ENCODE results near the gene ATP11C.
"Not testable (repeated sequence)": the region's sequence is repeated elsewhere in the genome, so short reads cannot be mapped to it uniquely, and the experiment has no call there.

Gene ATP11C

GRCh38 chrX:139877710-139878414, 55.0 kb downstream of the ATP11C start:
- peak; percentile 82 for FAIRE-seq
- no peak for TF ChIP-seq POLR2AphosphoS5 (IDR thresholded peaks at IDR 0.05; ENCODE audit: low read depth, low read length)
- no peak for TF ChIP-seq TAF1 (IDR thresholded peaks at IDR 0.05; ENCODE audit: low read depth, low read length)
- TF ChIP-seq SPI1 (IDR thresholded peaks at IDR 0.05; ENCODE audit: low read depth, low read length): no peak
- TF ChIP-seq PAX5 (IDR thresholded peaks at IDR 0.05; ENCODE audit: insufficient read depth, low read length, severe bottlenecking): no peak
- no peak for TF ChIP-seq POU2F2 (IDR thresholded peaks at IDR 0.05; ENCODE audit: low read depth, low read length)
- no peak for TF ChIP-seq POLR2A (IDR thresholded peaks at IDR 0.05; ENCODE audit: low read depth, low read length)
- DNase-seq (ENCODE audit: insufficient read length, low spot score): no peak

GRCh38 chrX:139875841-139876240, 57.0 kb downstream of the ATP11C start:
- TF ChIP-seq POLR2AphosphoS5 (IDR thresholded peaks at IDR 0.05; ENCODE audit: low read depth, low read length): no peak
- no peak for TF ChIP-seq TAF1 (IDR thresholded peaks at IDR 0.05; ENCODE audit: low read depth, low read length)
- no peak for TF ChIP-seq PAX5 (IDR thresholded peaks at IDR 0.05; ENCODE audit: insufficient read depth, low read length, severe bottlenecking)
- no peak for TF ChIP-seq POU2F2 (IDR thresholded peaks at IDR 0.05; ENCODE audit: low read depth, low read length)
- no peak for TF ChIP-seq SPI1 (IDR thresholded peaks at IDR 0.05; ENCODE audit: low read depth, low read length)
- TF ChIP-seq POLR2A (IDR thresholded peaks at IDR 0.05; ENCODE audit: low read depth, low read length): no peak
- FAIRE-seq (no peak), DNase-seq (ENCODE audit: insufficient read length, low spot score) (no peak)

GRCh38 chrX:139869796-139870195, 63.1 kb downstream of the ATP11C start:
- FAIRE-seq (no peak), DNase-seq (ENCODE audit: insufficient read length, low spot score) (no peak)
- no peak for TF ChIP-seq POU2F2 (IDR thresholded peaks at IDR 0.05; ENCODE audit: low read depth, low read length)
- no peak for TF ChIP-seq POLR2AphosphoS5 (IDR thresholded peaks at IDR 0.05; ENCODE audit: low read depth, low read length)
- no peak for TF ChIP-seq POLR2A (IDR thresholded peaks at IDR 0.05; ENCODE audit: low read depth, low read length)

GRCh38 chrX:139864640-139865039, 68.2 kb downstream of the ATP11C start:
- TF ChIP-seq SPI1 (IDR thresholded peaks at IDR 0.05; ENCODE audit: low read depth, low read length) (no peak), PAX5 (IDR thresholded peaks at IDR 0.05; ENCODE audit: insufficient read depth, low read length, severe bottlenecking) (no peak), POU2F2 (IDR thresholded peaks at IDR 0.05; ENCODE audit: low read depth, low read length) (no peak), POLR2AphosphoS5 (IDR thresholded peaks at IDR 0.05; ENCODE audit: low read depth, low read length) (no peak), TAF1 (IDR thresholded peaks at IDR 0.05; ENCODE audit: low read depth, low read length) (no peak), POLR2A (IDR thresholded peaks at IDR 0.05; ENCODE audit: low read depth, low read length) (no peak)
- DNase-seq (ENCODE audit: insufficient read length, low spot score): no peak
- no peak for FAIRE-seq

GRCh38 chrX:139862208-139862607, 70.6 kb downstream of the ATP11C start:
- DNase-seq (ENCODE audit: insufficient read length, low spot score) (no peak), FAIRE-seq (peak; percentile 76)
- no peak for TF ChIP-seq TAF1 (IDR thresholded peaks at IDR 0.05; ENCODE audit: low read depth, low read length)
- no peak for TF ChIP-seq POLR2AphosphoS5 (IDR thresholded peaks at IDR 0.05; ENCODE audit: low read depth, low read length)
- TF ChIP-seq SPI1 (IDR thresholded peaks at IDR 0.05; ENCODE audit: low read depth, low read length): no peak
- TF ChIP-seq PAX5 (IDR thresholded peaks at IDR 0.05; ENCODE audit: insufficient read depth, low read length, severe bottlenecking): no peak
- TF ChIP-seq POU2F2 (IDR thresholded peaks at IDR 0.05; ENCODE audit: low read depth, low read length): no peak
- TF ChIP-seq POLR2A (IDR thresholded peaks at IDR 0.05; ENCODE audit: low read depth, low read length): no peak

- DNase-seq (ENCODE audit: insufficient read length, low spot score); FAIRE-seq: not testable (repeated sequence)
Observed at GRCh38 chrX:139856826-139857225, 76.0 kb downstream of the ATP11C start.

GRCh38 chrX:139851730-139852129, 81.1 kb downstream of the ATP11C start:
- FAIRE-seq (no peak), DNase-seq (ENCODE audit: insufficient read length, low spot score) (no peak)
- TF ChIP-seq POU2F2 (IDR thresholded peaks at IDR 0.05; ENCODE audit: low read depth, low read length): no peak
- no peak for TF ChIP-seq POLR2AphosphoS5 (IDR thresholded peaks at IDR 0.05; ENCODE audit: low read depth, low read length)
- TF ChIP-seq SPI1 (IDR thresholded peaks at IDR 0.05; ENCODE audit: low read depth, low read length): no peak
- TF ChIP-seq PAX5 (IDR thresholded peaks at IDR 0.05; ENCODE audit: insufficient read depth, low read length, severe bottlenecking): no peak
- TF ChIP-seq TAF1 (IDR thresholded peaks at IDR 0.05; ENCODE audit: low read depth, low read length): no peak
- TF ChIP-seq POLR2A (IDR thresholded peaks at IDR 0.05; ENCODE audit: low read depth, low read length): no peak

- no peak for FAIRE-seq
- TF ChIP-seq SPI1 (IDR thresholded peaks at IDR 0.05; ENCODE audit: low read depth, low read length): no peak
- no peak for TF ChIP-seq TAF1 (IDR thresholded peaks at IDR 0.05; ENCODE audit: low read depth, low read length)
- no peak for TF ChIP-seq POLR2AphosphoS5 (IDR thresholded peaks at IDR 0.05; ENCODE audit: low read depth, low read length)
- no peak for TF ChIP-seq PAX5 (IDR thresholded peaks at IDR 0.05; ENCODE audit: insufficient read depth, low read length, severe bottlenecking)
- TF ChIP-seq POLR2A (IDR thresholded peaks at IDR 0.05; ENCODE audit: low read depth, low read length): no peak
- TF ChIP-seq POU2F2 (IDR thresholded peaks at IDR 0.05; ENCODE audit: low read depth, low read length): no peak
- no peak for DNase-seq (ENCODE audit: insufficient read length, low spot score)
Observed at GRCh38 chrX:139850968-139851367, 81.9 kb downstream of the ATP11C start.

- TF ChIP-seq POLR2A (IDR thresholded peaks at IDR 0.05; ENCODE audit: low read depth, low read length): no peak
- no peak for TF ChIP-seq POU2F2 (IDR thresholded peaks at IDR 0.05; ENCODE audit: low read depth, low read length)
- no peak for TF ChIP-seq PAX5 (IDR thresholded peaks at IDR 0.05; ENCODE audit: insufficient read depth, low read length, severe bottlenecking)
- no peak for TF ChIP-seq SPI1 (IDR thresholded peaks at IDR 0.05; ENCODE audit: low read depth, low read length)
- TF ChIP-seq TAF1 (IDR thresholded peaks at IDR 0.05; ENCODE audit: low read depth, low read length): no peak
- no peak for TF ChIP-seq POLR2AphosphoS5 (IDR thresholded peaks at IDR 0.05; ENCODE audit: low read depth, low read length)
- no peak for DNase-seq (ENCODE audit: insufficient read length, low spot score)
- no peak for FAIRE-seq
Observed at GRCh38 chrX:139844884-139845283, 88.0 kb downstream of the ATP11C start.

GRCh38 chrX:139844163-139844562, 88.7 kb downstream of the ATP11C start:
- FAIRE-seq (peak; percentile 55), DNase-seq (ENCODE audit: insufficient read length, low spot score) (peak; percentile 5)
- TF ChIP-seq POLR2AphosphoS5 (IDR thresholded peaks at IDR 0.05; ENCODE audit: low read depth, low read length) (no peak), TAF1 (IDR thresholded peaks at IDR 0.05; ENCODE audit: low read depth, low read length) (no peak), POU2F2 (IDR thresholded peaks at IDR 0.05; ENCODE audit: low read depth, low read length) (no peak), PAX5 (IDR thresholded peaks at IDR 0.05; ENCODE audit: insufficient read depth, low read length, severe bottlenecking) (no peak), POLR2A (IDR thresholded peaks at IDR 0.05; ENCODE audit: low read depth, low read length) (no peak), SPI1 (IDR thresholded peaks at IDR 0.05; ENCODE audit: low read depth, low read length) (no peak)
